Astrocyte of the spinal cord (primary cell): ENCODE results near the gene KRTAP12-4.
"Not testable (repeated sequence)": the region's sequence is repeated elsewhere in the genome, so short reads cannot be mapped to it uniquely, and the experiment has no call there.

Source experiments
- DNase-seq: peaks from one replicate; pipeline ENCODE4 v3.0.0; 2011; ENCODE audit warnings: low read depth, low spot score
- H3K4me3 ChIP-seq: 2 replicates; pipeline ENCODE4 v1.5.1; 2011; ENCODE audit warnings: low read depth, mild to moderate bottlenecking, low read length, moderate library complexity
- CTCF ChIP-seq: IDR thresholded peaks from 2 replicates; pipeline ENCODE4 v1.5.1; 2012; ENCODE audit warnings: low read depth, mild to moderate bottlenecking, low read length, inconsistent platforms
- in situ Hi-C: cut with HindIII; loops from 2 replicates; pipeline ENCODE4 v1.10.0; 2017; ENCODE audit warnings: low sequenced_read_pairs

The KRTAP12-4 gene

GRCh38 chr21:44637018-44637850 lies 17.2 kb downstream of the KRTAP12-4 start, which contains the start of gene KRTAP10-10:
Gene KRTAP10-10 (plus strand): TSS chr21:44637356. CDS start chr21:44637418, 62 bp downstream.
- DNase-seq, result no peak
- no peak within 1 kb of the TSS for H3K4me3 ChIP-seq
- no peak for TF ChIP-seq CTCF
- in situ Hi-C loops, result no loop called here

GRCh38 chr21:44636209-44637017 lies 18.0 kb downstream of the KRTAP12-4 start:
- no peak for TF ChIP-seq CTCF
- no peak for DNase-seq
- in situ Hi-C loops, result no loop called here
- no peak overlapping the region for H3K4me3 ChIP-seq

GRCh38 chr21:44632067-44632466 lies 22.4 kb downstream of the KRTAP12-4 start:
- no peak for TF ChIP-seq CTCF
- no peak overlapping the region for H3K4me3 ChIP-seq
- no peak for DNase-seq
- in situ Hi-C loops, result no loop called here

- TF ChIP-seq CTCF, result no peak
- in situ Hi-C loops, result no loop called here
Observed at GRCh38 chr21:44630440-44630839, 24.0 kb downstream of the KRTAP12-4 start.

GRCh38 chr21:44628707-44629391 lies 25.6 kb downstream of the KRTAP12-4 start:
- H3K4me3 ChIP-seq, result no peak overlapping the region
- no peak for DNase-seq
- in situ Hi-C loops, result no loop called here
- no peak for TF ChIP-seq CTCF

More at GRCh38 chr21:44630440-44630839, 24.0 kb downstream of the KRTAP12-4 start:
- DNase-seq, result no peak
- H3K4me3 ChIP-seq, result no peak overlapping the region

GRCh38 chr21:44627831-44628233 lies 26.6 kb downstream of the KRTAP12-4 start:
- DNase-seq, H3K4me3 ChIP-seq, in situ Hi-C loops: not testable (repeated sequence)

GRCh38 chr21:44627181-44627822 lies 27.2 kb downstream of the KRTAP12-4 start:
- DNase-seq, H3K4me3 ChIP-seq, in situ Hi-C loops: not testable (repeated sequence)
